Kidney epithelial cell (primary cell): ENCODE data around the gene SEMA5B. TPM values are rescaled to one million over a fixed set of nuclear protein-coding genes. Genes with fewer than 3 reads are reported as not detected.

Experiments used
- DNase-seq: peaks from one replicate; pipeline ENCODE4 v3.0.0-alpha.2; 2010; ENCODE audit warnings: low read depth
- H3K27me3 ChIP-seq: 2 replicates; pipeline ENCODE4 v1.6.0; 2011; ENCODE audit warnings: low read length; ENCODE audit not compliant: control insufficient read depth, insufficient read depth
- H3K36me3 ChIP-seq: 2 replicates; pipeline ENCODE4 v1.5.1; 2011; ENCODE audit warnings: low read length; ENCODE audit not compliant: control insufficient read depth, insufficient read depth
- H3K4me3 ChIP-seq: 2 replicates; pipeline ENCODE4 v1.5.1; 2011; ENCODE audit warnings: low read depth, mild to moderate bottlenecking, control low read depth, low read length
- total RNA-seq: library from RNA; depleted of rRNA; stranded (reverse); fragments of >200 nt; gene quantifications from 2 replicates; pipeline ENCODE4 v1.2.3, GENCODE V29; 2015
- TF ChIP-seq, protein P1 (sequence below): IDR thresholded peaks from 2 replicates; pipeline ENCODE4 v1.5.1; 2011; ENCODE audit warnings: mild to moderate bottlenecking, moderate library complexity, low read length, control low read depth, inconsistent platforms; ENCODE audit not compliant: insufficient read depth, poor library complexity, severe bottlenecking

SEMA5B gene
- total RNA-seq, 1 donor from 2014 or later = not detected

DNA sequence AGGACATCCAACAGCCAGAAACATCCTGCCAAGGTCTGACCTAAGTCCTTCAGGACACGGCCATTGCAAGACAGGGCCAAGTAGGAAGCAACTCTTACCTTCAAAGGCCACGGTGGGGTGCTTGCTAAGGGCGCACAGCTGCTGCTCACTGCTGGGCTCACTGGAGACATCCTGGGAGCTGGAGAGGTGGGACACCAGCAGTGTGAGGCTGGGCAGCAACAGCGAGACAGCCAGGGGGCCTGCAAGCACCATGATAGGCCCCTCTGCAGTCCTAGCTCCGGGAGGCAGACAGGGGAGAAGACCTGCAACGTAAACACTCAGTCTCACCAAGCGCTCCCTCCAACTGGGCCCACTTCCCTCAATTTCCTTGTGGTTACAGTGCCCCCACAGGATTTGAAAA, 79.2 kb downstream of the SEMA5B start:
- TF ChIP-seq, protein P1, sequence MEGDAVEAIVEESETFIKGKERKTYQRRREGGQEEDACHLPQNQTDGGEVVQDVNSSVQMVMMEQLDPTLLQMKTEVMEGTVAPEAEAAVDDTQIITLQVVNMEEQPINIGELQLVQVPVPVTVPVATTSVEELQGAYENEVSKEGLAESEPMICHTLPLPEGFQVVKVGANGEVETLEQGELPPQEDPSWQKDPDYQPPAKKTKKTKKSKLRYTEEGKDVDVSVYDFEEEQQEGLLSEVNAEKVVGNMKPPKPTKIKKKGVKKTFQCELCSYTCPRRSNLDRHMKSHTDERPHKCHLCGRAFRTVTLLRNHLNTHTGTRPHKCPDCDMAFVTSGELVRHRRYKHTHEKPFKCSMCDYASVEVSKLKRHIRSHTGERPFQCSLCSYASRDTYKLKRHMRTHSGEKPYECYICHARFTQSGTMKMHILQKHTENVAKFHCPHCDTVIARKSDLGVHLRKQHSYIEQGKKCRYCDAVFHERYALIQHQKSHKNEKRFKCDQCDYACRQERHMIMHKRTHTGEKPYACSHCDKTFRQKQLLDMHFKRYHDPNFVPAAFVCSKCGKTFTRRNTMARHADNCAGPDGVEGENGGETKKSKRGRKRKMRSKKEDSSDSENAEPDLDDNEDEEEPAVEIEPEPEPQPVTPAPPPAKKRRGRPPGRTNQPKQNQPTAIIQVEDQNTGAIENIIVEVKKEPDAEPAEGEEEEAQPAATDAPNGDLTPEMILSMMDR = no peak
- Histone ChIP-seq H3K36me3 (no peaks in the 10 kb centered on the region), H3K4me3 (no peak overlapping the region), H3K27me3 (peaks cover 2% of the 10 kb centered on the region)
- no peak for DNase-seq

DNA sequence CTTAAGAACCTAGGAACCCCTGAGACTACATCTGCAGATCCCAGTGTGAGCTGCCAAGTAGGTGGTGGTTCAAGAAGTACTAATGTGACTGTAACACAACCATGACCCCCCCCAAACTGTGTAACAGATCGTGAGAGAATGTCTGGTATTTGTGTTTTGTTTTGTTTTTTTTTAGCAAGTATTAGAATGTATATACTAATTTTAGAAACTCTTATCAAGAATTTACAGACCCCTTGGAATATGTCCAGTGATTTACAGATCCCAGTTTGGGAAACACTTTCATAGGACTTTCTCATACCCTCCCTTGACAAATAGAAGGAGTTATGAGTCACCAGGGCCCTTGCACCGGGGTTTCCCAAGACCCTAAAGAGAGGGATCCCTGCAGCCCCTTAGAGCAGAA, 79.8 kb downstream of the SEMA5B start:
- H3K36me3 ChIP-seq = no peaks in the 10 kb centered on the region
- peaks cover 2% of the 10 kb centered on the region for H3K27me3 ChIP-seq
- DNase-seq = no peak
- TF ChIP-seq, protein P1 = no peak
- H3K4me3 ChIP-seq = no peak overlapping the region

DNA sequence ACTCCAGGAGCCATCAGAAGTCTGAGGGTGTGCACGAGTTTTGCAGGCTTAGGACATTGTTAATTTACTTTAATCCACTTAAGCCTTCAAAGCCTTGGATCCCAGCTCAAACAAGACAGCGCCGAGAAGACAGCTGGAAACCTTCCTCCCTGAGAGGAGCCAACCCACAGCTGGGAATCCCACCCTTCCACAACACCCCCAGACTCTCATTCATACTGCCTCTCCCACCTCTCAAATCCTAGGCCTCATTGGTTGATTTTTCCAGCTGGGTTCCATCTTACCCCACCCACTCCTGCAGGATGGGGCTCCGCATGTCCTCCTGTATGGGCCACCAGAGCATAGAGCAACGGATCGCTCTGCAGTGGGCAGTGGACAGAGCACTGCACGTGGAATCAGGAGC, 80.4 kb downstream of the SEMA5B start:
- Histone ChIP-seq H3K36me3 (no peaks in the 10 kb centered on the region), H3K27me3 (peaks cover 2% of the 10 kb centered on the region), H3K4me3 (no peak overlapping the region)
- DNase-seq = no peak
- TF ChIP-seq, protein P1 = no peak

DNA sequence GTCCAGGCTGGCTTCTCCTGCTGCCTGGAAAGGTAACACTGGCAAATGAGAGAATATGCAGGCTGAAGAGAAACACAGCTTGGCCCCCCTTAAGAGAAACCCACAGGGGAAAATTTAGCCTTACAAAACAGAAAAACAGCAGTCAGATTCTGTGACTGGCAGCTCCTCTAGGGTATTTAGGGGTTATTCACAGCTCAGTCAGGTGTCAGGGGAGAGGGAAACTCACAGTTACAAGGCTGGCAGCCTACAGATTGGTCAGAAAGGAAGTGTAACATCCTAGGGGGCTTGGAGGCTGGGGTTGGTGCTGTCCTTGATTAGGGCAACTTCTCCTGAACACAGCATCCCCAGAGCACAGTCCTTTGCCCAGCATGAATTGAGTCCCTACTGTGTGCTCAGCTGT, 81.4 kb downstream of the SEMA5B start:
- Histone ChIP-seq H3K27me3 (peaks cover 2% of the 10 kb centered on the region), H3K4me3 (no peak overlapping the region), H3K36me3 (no peaks in the 10 kb centered on the region)
- TF ChIP-seq, protein P1 = no peak
- DNase-seq = no peak

DNA sequence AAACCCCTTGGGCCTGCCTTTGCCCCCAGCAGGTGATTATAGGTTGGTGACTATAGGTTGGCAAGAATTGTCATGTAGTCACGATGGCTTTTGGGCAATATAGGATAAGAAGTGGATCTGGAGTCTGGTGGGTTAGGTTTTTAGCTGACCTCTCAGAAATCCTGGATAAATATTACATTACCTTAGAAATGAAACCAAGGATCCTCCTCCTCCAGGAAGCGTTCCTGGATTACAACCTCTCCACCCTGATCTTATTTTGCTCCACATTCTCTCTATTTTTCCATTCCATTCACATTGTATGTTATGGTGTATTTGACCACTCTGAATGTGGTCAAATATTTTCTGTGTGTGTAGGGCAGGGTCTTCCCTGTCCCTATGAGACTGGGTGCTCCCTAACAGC, 82.3 kb downstream of the SEMA5B start:
- H3K27me3 ChIP-seq = peaks cover 2% of the 10 kb centered on the region
- TF ChIP-seq, protein P1 = no peak
- no peak for DNase-seq
- no peaks in the 10 kb centered on the region for H3K36me3 ChIP-seq
- no peak overlapping the region for H3K4me3 ChIP-seq

DNA sequence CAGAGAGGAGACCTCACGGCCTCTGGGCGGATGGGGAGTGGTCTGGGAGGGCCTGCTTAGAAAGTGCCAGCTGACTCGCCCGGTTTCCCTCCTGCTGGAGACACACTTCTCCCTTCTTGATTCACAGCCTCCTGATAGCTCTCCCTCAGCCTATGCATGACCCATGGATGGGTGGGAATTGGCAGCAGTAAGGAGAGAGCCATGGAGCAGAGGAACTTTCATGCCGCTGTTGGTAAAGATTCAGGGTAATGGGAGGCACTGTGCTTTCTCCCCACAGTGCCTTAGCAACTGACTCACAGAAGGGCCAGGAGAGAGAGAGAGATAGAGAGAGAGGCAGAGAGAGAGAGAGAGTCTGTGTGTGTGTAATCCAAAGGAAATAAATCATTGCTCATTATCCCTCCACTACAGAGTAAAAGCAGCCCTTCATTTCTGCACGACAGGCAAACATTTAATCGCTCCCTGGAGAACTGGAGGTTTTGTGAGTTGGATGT, 82.8 kb downstream of the SEMA5B start:
- no peak overlapping the region for H3K4me3 ChIP-seq
- H3K36me3 ChIP-seq = no peaks in the 10 kb centered on the region
- peaks cover 2% of the 10 kb centered on the region for H3K27me3 ChIP-seq
- no peak for DNase-seq
- TF ChIP-seq, protein P1 = no peak
